K562 (cell line): ENCODE measurements around the gene CDT1. TPM values are rescaled to one million over a fixed set of nuclear protein-coding genes. Genes with fewer than 3 reads are reported as not detected.

Source experiments
- ATAC-seq: fragments of 200-7000 bp; cut with Tn5 transposase; 3 replicates; pipeline ENCODE4 v1.9.1; 2020; ENCODE audit warnings: moderate library complexity
- BruUV-seq: library from RNA; stranded (reverse); fragments of 400-500 nt; replicated peaks from 2 replicates; lab custom pipeline; 2021; lab: Mats Ljungman, UMichigan
- CTCF ChIA-PET: fragments of 300-600 bp; formaldehyde crosslinking; extraction: SDS; loops from one replicate; lab custom pipeline; 2021; ENCODE audit warnings: low intra/inter-chr PET ratio; lab: Yijun Ruan, JAX
- POLR2A ChIA-PET: fragments of 300-600, 350-650 bp; sonication (Branson Sonifier 250); formaldehyde crosslinking; extraction: SDS; loops from one replicate; lab custom pipeline; 2021; ENCODE audit warnings: antibody characterized with exemption, inconsistent platforms; lab: Yijun Ruan, JAX
- DNase-seq, 4 experiments: peaks; one replicate each; pipeline versions ENCODE4 v3.0.0 to v3.0.0-alpha.2; 2011 to 2018; ENCODE audit warnings: low spot score in 3 of 4, mixed read lengths in 3 of 4; ENCODE audit errors: extremely low read depth in 1 of 4
- FAIRE-seq: peaks from 2 replicates; lab custom pipeline; 2011; peaks lifted over from hg19 to GRCh38; lab: Jason Lieb, UNC
- H2AFZ ChIP-seq: 2 replicates; pipeline ENCODE4 v1.6.0; 2011; ENCODE audit warnings: low read depth, low read length, control low read depth, inconsistent platforms
- H3K27ac ChIP-seq: fragments of 200-600 bp; 3 replicates; pipeline ENCODE4 v1.8.0; 2011; ENCODE audit warnings: low read depth, mild to moderate bottlenecking, control low read depth, inconsistent platforms, low read length, moderate library complexity, mixed read lengths; ENCODE audit errors: extremely low read depth
- H3K27me3 ChIP-seq, 2 experiments: fragments of 300-600 bp in 1 of 2; 2 replicates in 1 of 2; 3 replicates in 1 of 2; pipeline versions ENCODE4 v1.6.0 to v1.8.0; 2011; ENCODE audit warnings: inconsistent platforms in 2 of 2, low read length in 2 of 2, mild to moderate bottlenecking in 1 of 2, mixed read lengths in 1 of 2, moderate library complexity in 1 of 2; ENCODE audit not compliant: control insufficient read depth in 2 of 2, insufficient read depth in 2 of 2
- H3K36me3 ChIP-seq: fragments of 300-600 bp; 3 replicates; pipeline ENCODE4 v1.8.0; 2011; ENCODE audit warnings: mild to moderate bottlenecking, low read length, inconsistent platforms; ENCODE audit not compliant: control insufficient read depth, insufficient read depth
- H3K4me1 ChIP-seq, 2 experiments: fragments of 200-600 bp in 1 of 2; replicated peaks in 1 of 2; 2 replicates in 1 of 2; 3 replicates in 1 of 2; pipeline versions ENCODE4 v1.5.1 to v1.8.0; 2011; ENCODE audit warnings: inconsistent platforms in 2 of 2, low read length in 2 of 2, mild to moderate bottlenecking in 1 of 2, mixed read lengths in 1 of 2, moderate library complexity in 1 of 2; ENCODE audit not compliant: control insufficient read depth in 2 of 2, insufficient read depth in 2 of 2
- H3K4me2 ChIP-seq: 2 replicates; pipeline ENCODE4 v1.6.1; 2011; ENCODE audit warnings: low read length, control low read depth, inconsistent platforms, mixed read lengths; ENCODE audit not compliant: insufficient read depth
- H3K4me3 ChIP-seq: fragments of 200-600 bp; sonication (generic), shearing (Covaris generic); 2 replicates; pipeline ENCODE4 v1.5.1; 2016; ENCODE audit warnings: control low read depth, inconsistent platforms
- H3K79me2 ChIP-seq: fragments of 200-600 bp; 3 replicates; pipeline ENCODE4 v1.8.0; 2011; ENCODE audit warnings: low read length, inconsistent platforms; ENCODE audit not compliant: control insufficient read depth, insufficient read depth
- H3K9ac ChIP-seq, 2 experiments: 2 replicates each; pipeline versions ENCODE4 v1.6.0 to v1.6.1; 2011; ENCODE audit warnings: low read depth in 2 of 2, low read length in 2 of 2, control low read depth in 1 of 2, inconsistent platforms in 1 of 2, mild to moderate bottlenecking in 1 of 2, mixed read lengths in 1 of 2; ENCODE audit not compliant: insufficient read depth in 1 of 2
- H3K9me1 ChIP-seq: one replicate; pipeline ENCODE4 v1.6.0; 2011; ENCODE audit warnings: inconsistent platforms, mild to moderate bottlenecking, low read length, moderate library complexity; ENCODE audit not compliant: control insufficient read depth, insufficient read depth
- H3K9me3 ChIP-seq: replicated peaks from 2 replicates; pipeline ENCODE4 v1.5.1; 2011; ENCODE audit warnings: low read depth, low read length, inconsistent platforms; ENCODE audit not compliant: control insufficient read depth, insufficient read depth
- H4K20me1 ChIP-seq: replicated peaks from 2 replicates; pipeline ENCODE4 v1.6.1; 2011; ENCODE audit warnings: low read length, inconsistent platforms, mixed read lengths; ENCODE audit not compliant: control insufficient read depth, insufficient read depth
- CCNT2 ChIP-seq: IDR thresholded peaks from 2 replicates; pipeline ENCODE4 v1.6.1; 2011; ENCODE audit warnings: borderline replicate concordance, low read depth, mild to moderate bottlenecking, moderate library complexity, mixed read lengths, low read length; ENCODE audit not compliant: insufficient read length; ENCODE audit errors: extremely low read depth
- DIDO1 ChIP-seq: fragments of 450-650 bp; IDR thresholded peaks from 2 replicates; pipeline ENCODE4 v1.6.1; 2016; ENCODE audit warnings: low read depth, missing biosample characterization, missing genetic modification characterization
- EHMT2 ChIP-seq: fragments of 450-650 bp; IDR thresholded peaks from 2 replicates; pipeline ENCODE4 v1.6.1; 2018; ENCODE audit warnings: antibody characterized with exemption
- FOXA3 ChIP-seq, 2 experiments: fragments of 450-650 bp in 1 of 2; sonication (generic) in 1 of 2; formaldehyde crosslinking; IDR thresholded peaks in 1 of 2; conservative IDR thresholded peaks in 1 of 2; 2 replicates each; pipeline versions ENCODE4 v1.4.0 to v1.8.0; 2020 to 2022; ENCODE audit warnings: mild to moderate bottlenecking in 2 of 2, missing genetic modification reagents in 1 of 2
- HLTF ChIP-seq: fragments of 450-650 bp; IDR thresholded peaks from 2 replicates; pipeline ENCODE4 v1.6.1; 2016
- JUN ChIP-seq, 2 experiments: sonication (generic) in 1 of 2; formaldehyde crosslinking in 1 of 2; IDR thresholded peaks; 2 replicates each; pipeline versions ENCODE4 v1.6.1 to v1.8.0; 2012 to 2022; ENCODE audit warnings: borderline replicate concordance in 2 of 2, mild to moderate bottlenecking in 2 of 2, improper control_type of control experiment in 1 of 2, low read depth in 1 of 2, low read length in 1 of 2, missing genetic modification reagents in 1 of 2
- POLR2A ChIP-seq: fragments of 450-650 bp; conservative IDR thresholded peaks from 2 replicates; pipeline ENCODE4 v1.6.1; 2016
- POLR2G ChIP-seq: fragments of 200-400 bp; formaldehyde crosslinking; IDR thresholded peaks from 2 replicates; pipeline ENCODE4 v1.6.1; 2017; ENCODE audit warnings: low read depth, mild to moderate bottlenecking, antibody characterized with exemption, low read length, moderate library complexity
- PRPF4 ChIP-seq: fragments of 200-400 bp; formaldehyde crosslinking; IDR thresholded peaks from one replicate; pipeline ENCODE4 v1.6.1; 2017; ENCODE audit warnings: low read length, low read depth, mild to moderate bottlenecking; ENCODE audit not compliant: insufficient read depth, poor library complexity, severe bottlenecking
- RBFOX2 ChIP-seq: fragments of 200-400 bp; formaldehyde crosslinking; IDR thresholded peaks from 2 replicates; pipeline ENCODE4 v1.6.1; 2017; ENCODE audit warnings: low read depth, mild to moderate bottlenecking, low read length, moderate library complexity
- RBM25 ChIP-seq: fragments of 200-400 bp; formaldehyde crosslinking; IDR thresholded peaks from 2 replicates; pipeline ENCODE4 v1.6.1; 2018; ENCODE audit warnings: low read length, low read depth, moderate library complexity; ENCODE audit not compliant: severe bottlenecking
- SRSF1 ChIP-seq: fragments of 200-400 bp; formaldehyde crosslinking; IDR thresholded peaks from 2 replicates; pipeline ENCODE4 v1.6.1; 2017; ENCODE audit warnings: mild to moderate bottlenecking, low read depth, low read length, moderate library complexity
- TAL1 ChIP-seq: fragments of 450-650 bp; IDR thresholded peaks from 2 replicates; pipeline ENCODE4 v1.6.1; 2016; ENCODE audit warnings: mild to moderate bottlenecking
- TSC22D4 ChIP-seq: fragments of 450-650 bp; IDR thresholded peaks from 2 replicates; pipeline ENCODE4 v1.6.1; 2016; ENCODE audit warnings: missing genetic modification characterization, missing biosample characterization, control low read depth
- ZC3H4 ChIP-seq: sonication (generic); formaldehyde crosslinking; IDR thresholded peaks from 2 replicates; pipeline ENCODE4 v1.9.0; 2021; ENCODE audit warnings: missing genetic modification reagents, borderline replicate concordance
- ZFPM2 ChIP-seq: fragments of 250-450 bp; sonication (Bioruptor Pico); IDR thresholded peaks from 2 replicates; pipeline ENCODE4 v1.5.1; 2022; ENCODE audit warnings: mild to moderate bottlenecking
- ZNF124 ChIP-seq: sonication (generic); formaldehyde crosslinking; IDR thresholded peaks from 2 replicates; pipeline ENCODE4 v1.8.1; 2022; ENCODE audit warnings: missing genetic modification reagents
- ZNF165 ChIP-seq: fragments of 250-450 bp; sonication (Bioruptor Pico); IDR thresholded peaks from 2 replicates; pipeline ENCODE4 v1.4.0; 2020; ENCODE audit warnings: borderline replicate concordance
- ZNF24 ChIP-seq: fragments of 450-650 bp; IDR thresholded peaks from 2 replicates; pipeline ENCODE4 v1.6.1; 2016
- WGBS: fragments of 100-300 bp; shearing (Covaris generic); methylation state at CpG from one replicate; pipeline ENCODE4 v1.1.6; 2016; ENCODE audit warnings: low coverage, mixed read lengths; ENCODE audit not compliant: insufficient coverage; ENCODE audit errors: missing lambda C conversion rate; 5-methylcytosine and 5-hydroxymethylcytosine counted together
- in situ Hi-C: fragments of 300-500 bp; cut with MboI; formaldehyde crosslinking; loops from 4 replicates; pipeline ENCODE4 v1.15.0; 2018; ENCODE audit warnings: inconsistent platforms, mixed read lengths
- intact Hi-C: fragments of 100-400 bp; cut with micrococcal nuclease; formaldehyde crosslinking; loops from 2 replicates; pipeline ENCODE4 v1.14.2; 2022
- polyA plus RNA-seq, 8 experiments: library from polyadenylated mRNA; depleted of rRNA in 4 of 8; stranded (reverse) in 5 of 8; unstranded in 3 of 8; fragments of >200 nt; fragmentation: Nextera tagmentation in 2 of 8; fragmentation: Illumina TruSeq in 1 of 8; extraction: Ambion mirVana in 2 of 8; extraction: Trizol in 1 of 8; gene quantifications; 2 replicates each; pipeline versions ENCODE4 v1.2.1 to v1.2.3, GENCODE V29; 2011 to 2014; ENCODE audit warnings: inconsistent platforms in 1 of 8, missing spikeins in 1 of 8
- total RNA-seq, 7 experiments: library from RNA; depleted of rRNA in 6 of 7; stranded (reverse); fragments of >200 nt in 6 of 7; fragmentation: Illumina TruSeq in 2 of 7; extraction: Trizol in 2 of 7; gene quantifications; 2 replicates each; pipeline versions ENCODE4 v1.2.1 to v1.2.3, GENCODE V29; 2011 to 2021; ENCODE audit warnings: low replicate concordance in 1 of 7
- TF ChIP-seq, protein P1 (sequence below): sonication (generic); formaldehyde crosslinking; IDR thresholded peaks from 2 replicates; pipeline ENCODE4 v1.8.1; 2023; ENCODE audit warnings: mild to moderate bottlenecking, missing genetic modification reagents, moderate library complexity
- TF ChIP-seq, protein P2 (sequence below): fragments of 250-450 bp; sonication (Bioruptor Pico); IDR thresholded peaks from 2 replicates; pipeline ENCODE4 v1.8.0; 2021; ENCODE audit warnings: moderate library complexity, mild to moderate bottlenecking, inconsistent platforms

CDT1 gene
- total and polyA plus RNA-seq, 9 of the 15 experiments (the other 6 are each of a cell fraction or from before 2014, with no cell fraction given): 0.92 to 178 (median 14.2) TPM

DNA sequence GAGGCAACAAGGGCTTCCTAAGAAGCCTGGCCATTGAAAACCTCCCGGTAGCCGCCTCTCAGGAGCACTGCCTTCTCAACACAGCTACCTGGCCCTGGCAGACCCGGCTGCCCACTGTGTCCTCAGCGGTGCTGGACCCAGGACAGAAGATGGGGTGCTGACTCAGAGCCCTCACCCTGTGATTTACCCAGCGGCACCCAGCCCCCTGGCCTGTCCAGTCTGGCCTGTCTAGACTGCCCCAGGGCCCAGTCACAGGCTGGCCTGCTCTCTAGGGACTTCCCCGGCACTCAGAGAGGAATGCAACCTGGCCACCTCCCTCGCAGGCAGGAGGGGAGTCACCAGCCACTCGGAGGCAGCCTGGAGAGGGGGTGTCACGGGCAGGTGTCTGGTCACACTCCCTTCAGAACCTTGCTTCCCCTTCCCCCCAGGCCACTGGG lies 38.7 kb upstream of the CDT1 start:
- intact Hi-C loops: no loop called here
- Histone ChIP-seq H3K9me3 (no peaks in the 10 kb centered on the region), H3K27ac (no peak overlapping the region; the same call in 2 of the 3 replicates)
- FAIRE-seq: no peak
- TF ChIP-seq JUN (IDR thresholded peaks at IDR 0.05; ENCODE audit: borderline replicate concordance, low read depth, low read length) (no peak), JUN (CRISPR knock-in tag; IDR thresholded peaks at IDR 0.05; ENCODE audit: borderline replicate concordance) (no peak), PRPF4 (no peak), RBFOX2 (0 out of 2 replicates have a peak, but pooled peaks have one; percentile 23), POLR2A (peak; percentile 37), FOXA3 (CRISPR knock-in tag; conservative IDR thresholded peaks at IDR 0.05 in 1 of 2, IDR thresholded peaks at IDR 0.05 in 1 of 2) (no peak), TSC22D4 (tag) (no peak), ZNF165 (no peak), ZNF24 (no peak), ZNF124 (CRISPR knock-in tag) (no peak), CCNT2 (no peak), DIDO1 (tag) (no peak), RBM25 (no peak), ZC3H4 (no peak), ZFPM2 (no peak), POLR2G (peak; percentile 63), TAL1 (no peak), SRSF1 (no peak), EHMT2 (no peak), HLTF (no peak)
- TF ChIP-seq, protein P1, sequence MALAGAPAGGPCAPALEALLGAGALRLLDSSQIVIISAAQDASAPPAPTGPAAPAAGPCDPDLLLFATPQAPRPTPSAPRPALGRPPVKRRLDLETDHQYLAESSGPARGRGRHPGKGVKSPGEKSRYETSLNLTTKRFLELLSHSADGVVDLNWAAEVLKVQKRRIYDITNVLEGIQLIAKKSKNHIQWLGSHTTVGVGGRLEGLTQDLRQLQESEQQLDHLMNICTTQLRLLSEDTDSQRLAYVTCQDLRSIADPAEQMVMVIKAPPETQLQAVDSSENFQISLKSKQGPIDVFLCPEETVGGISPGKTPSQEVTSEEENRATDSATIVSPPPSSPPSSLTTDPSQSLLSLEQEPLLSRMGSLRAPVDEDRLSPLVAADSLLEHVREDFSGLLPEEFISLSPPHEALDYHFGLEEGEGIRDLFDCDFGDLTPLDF: no peak
- TF ChIP-seq, protein P2, sequence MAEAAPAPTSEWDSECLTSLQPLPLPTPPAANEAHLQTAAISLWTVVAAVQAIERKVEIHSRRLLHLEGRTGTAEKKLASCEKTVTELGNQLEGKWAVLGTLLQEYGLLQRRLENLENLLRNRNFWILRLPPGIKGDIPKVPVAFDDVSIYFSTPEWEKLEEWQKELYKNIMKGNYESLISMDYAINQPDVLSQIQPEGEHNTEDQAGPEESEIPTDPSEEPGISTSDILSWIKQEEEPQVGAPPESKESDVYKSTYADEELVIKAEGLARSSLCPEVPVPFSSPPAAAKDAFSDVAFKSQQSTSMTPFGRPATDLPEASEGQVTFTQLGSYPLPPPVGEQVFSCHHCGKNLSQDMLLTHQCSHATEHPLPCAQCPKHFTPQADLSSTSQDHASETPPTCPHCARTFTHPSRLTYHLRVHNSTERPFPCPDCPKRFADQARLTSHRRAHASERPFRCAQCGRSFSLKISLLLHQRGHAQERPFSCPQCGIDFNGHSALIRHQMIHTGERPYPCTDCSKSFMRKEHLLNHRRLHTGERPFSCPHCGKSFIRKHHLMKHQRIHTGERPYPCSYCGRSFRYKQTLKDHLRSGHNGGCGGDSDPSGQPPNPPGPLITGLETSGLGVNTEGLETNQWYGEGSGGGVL: no peak
- TF ChIP-seq, all 486 proteins: peak for 3
- POLR2A ChIA-PET: interaction anchor here (3.0 to 5.6 kb wide), 2 partner anchors 11 to 16 kb away, joined by 11 to 26 read pairs; no protein-coding TSS in a partner anchor
- BruUV-seq: no TSS peak
- Histone ChIP-seq H3K36me3 (peaks cover 89% of the 10 kb centered on the region), H3K9me1 (peaks cover 33% of the 10 kb centered on the region), H3K4me2 (no peak overlapping the region), H3K79me2 (peaks cover 100% of the 10 kb centered on the region), H3K4me3 (no peak overlapping the region), H3K27me3 (no peaks in the 10 kb centered on the region), H3K4me1 (peaks cover 40 to 99% of the 10 kb centered on the region in 2 experiments), H4K20me1 (peaks cover 81% of the 10 kb centered on the region), H3K9ac (peak overlapping the region in 1 of 2 experiments; percentile 66; a peak in 2 of 4 replicates), H2AFZ (no peak overlapping the region)
- in situ Hi-C loops: no loop called here
- 93% methylated on average over 9 of the region's 9 CpGs for WGBS
- no peak for ATAC-seq
- DNase-seq: no peak
- CTCF ChIA-PET: no interaction called here
